GM12878 (cell line): ENCODE measurements around the gene RAB11FIP2.

Experiments used
- CTCF ChIP-seq, 3 experiments: IDR thresholded peaks in 2 of 3; conservative IDR thresholded peaks in 1 of 3; 2 replicates each; pipeline ENCODE4 v1.5.1; 2011; ENCODE audit warnings: low read depth in 3 of 3, low read length in 3 of 3, mild to moderate bottlenecking in 3 of 3, control low read depth in 2 of 3, moderate library complexity in 2 of 3, inconsistent platforms in 1 of 3, mixed read lengths in 1 of 3; ENCODE audit not compliant: control insufficient read depth in 2 of 3, insufficient read depth in 1 of 3; ENCODE audit errors: extremely low read depth in 1 of 3
- EZH2 ChIP-seq: IDR thresholded peaks from 2 replicates; pipeline ENCODE4 v1.6.1; 2012; ENCODE audit warnings: low read depth, mild to moderate bottlenecking, control low read depth, inconsistent platforms, low read length, borderline replicate concordance; ENCODE audit not compliant: control insufficient read depth
- FOXM1 ChIP-seq: IDR thresholded peaks from 2 replicates; pipeline ENCODE4 v1.6.1; 2012; ENCODE audit warnings: low read depth, mild to moderate bottlenecking, inconsistent platforms, low read length, moderate library complexity
- HDAC2 ChIP-seq: fragments of 200-600 bp; sonication (generic); IDR thresholded peaks from 2 replicates; pipeline ENCODE4 v1.6.1; 2017
- KDM1A ChIP-seq: fragments of 200-600 bp; sonication (generic); IDR thresholded peaks from 2 replicates; pipeline ENCODE4 v1.6.1; 2016; ENCODE audit warnings: borderline replicate concordance
- MAX ChIP-seq: IDR thresholded peaks from 2 replicates; pipeline ENCODE4 v1.6.1; 2012; ENCODE audit warnings: low read depth, low read length, improper control_type of control experiment
- NR2C2 ChIP-seq: IDR thresholded peaks from 2 replicates; pipeline ENCODE4 v1.6.1; 2011; ENCODE audit warnings: borderline replicate concordance, low read depth; ENCODE audit not compliant: control insufficient read depth, insufficient read length
- POLR2A ChIP-seq: IDR thresholded peaks from 2 replicates; pipeline ENCODE4 v1.6.1; 2011; ENCODE audit warnings: low read depth, mild to moderate bottlenecking, low read length
- RFX5 ChIP-seq: IDR thresholded peaks from 2 replicates; pipeline ENCODE4 v1.6.1; 2011; ENCODE audit warnings: low read depth, low read length, improper control_type of control experiment
- USF2 ChIP-seq: IDR thresholded peaks from 2 replicates; pipeline ENCODE4 v1.6.1; 2011; ENCODE audit warnings: low read depth, low read length, improper control_type of control experiment, borderline replicate concordance
- YY1 ChIP-seq: IDR thresholded peaks from 2 replicates; pipeline ENCODE4 v1.6.1; 2011; ENCODE audit warnings: low read depth, mild to moderate bottlenecking, low read length
- ZNF687 ChIP-seq: fragments of 450-650 bp; IDR thresholded peaks from 2 replicates; pipeline ENCODE4 v1.6.1; 2017; ENCODE audit warnings: mild to moderate bottlenecking, moderate library complexity

- TF ChIP-seq CTCF (IDR thresholded peaks at IDR 0.05 in 2 of 3, conservative IDR thresholded peaks at IDR 0.05 in 1 of 3; ENCODE audit: control insufficient read depth in 2 of 3, extremely low read depth in 1 of 3, insufficient read depth in 1 of 3, low read depth in 3 of 3, low read length in 3 of 3) (no peak), RFX5 (no peak), HDAC2 (no peak), YY1 (no peak), NR2C2 (no peak), FOXM1 (no peak), ZNF687 (no peak), POLR2A (no peak), KDM1A (no peak), MAX (no peak), EZH2 (no peak), USF2 (no peak)
These were observed 57.9 kb downstream of the RAB11FIP2 start for GRCh38 chr10:117988814-117989213.
